H1 (cell line): Measurements from ENCODE around the gene CA10. TPM values are rescaled to one million over a fixed set of nuclear protein-coding genes. Genes with fewer than 3 reads are reported as not detected.

ENCODE experiments used
- CTCF ChIA-PET: fragments of 300-600 bp; sonication (Branson Sonifier 250); formaldehyde crosslinking; loops from one replicate; lab custom pipeline; 2021; ENCODE audit not compliant: partially characterized antibody; lab: Charles Lee
- POLR2A ChIA-PET: fragments of 300-600 bp; sonication (Branson Sonifier 250); formaldehyde crosslinking; loops from one replicate; lab custom pipeline; 2021; ENCODE audit warnings: inconsistent platforms; ENCODE audit not compliant: partially characterized antibody; lab: Charles Lee
- DNase-seq, 2 experiments: peaks; one replicate each; pipeline versions ENCODE4 v3.0.0 to v3.0.0-alpha.2; 2010 to 2022; ENCODE audit warnings: low spot score in 2 of 2, low read depth in 1 of 2, mixed read lengths in 1 of 2
- FAIRE-seq: peaks from 2 replicates; lab custom pipeline; 2011; peaks lifted over from hg19 to GRCh38; lab: Jason Lieb, UNC
- H2AFZ ChIP-seq: 2 replicates; pipeline ENCODE4 v1.8.1; 2012; ENCODE audit warnings: low read length, inconsistent platforms
- H2AK5ac ChIP-seq: 2 replicates; pipeline ENCODE4 v1.6.1; 2013; ENCODE audit warnings: low read depth, low read length
- H2BK120ac ChIP-seq: replicated peaks from 2 replicates; pipeline ENCODE3; 2013; ENCODE audit warnings: low read depth, low read length, inconsistent platforms
- H2BK12ac ChIP-seq: 2 replicates; pipeline ENCODE4 v1.6.1; 2013; ENCODE audit warnings: low read depth, low read length
- H2BK15ac ChIP-seq: 2 replicates; pipeline ENCODE4 v1.6.1; 2013; ENCODE audit warnings: low read length
- H2BK20ac ChIP-seq: 2 replicates; pipeline ENCODE4 v1.6.1; 2013; ENCODE audit warnings: low read length
- H2BK5ac ChIP-seq: 2 replicates; pipeline ENCODE4 v1.6.1; 2013; ENCODE audit warnings: low read depth, low read length
- H3K14ac ChIP-seq: 2 replicates; pipeline ENCODE4 v1.6.1; 2013; ENCODE audit warnings: inconsistent platforms; ENCODE audit not compliant: insufficient read length
- H3K18ac ChIP-seq: 2 replicates; pipeline ENCODE4 v1.6.1; 2013; ENCODE audit warnings: low read length; ENCODE audit errors: extremely low read depth
- H3K23ac ChIP-seq: 2 replicates; pipeline ENCODE4 v1.6.1; 2013; ENCODE audit warnings: inconsistent platforms; ENCODE audit not compliant: insufficient read length
- H3K23me2 ChIP-seq: 2 replicates; pipeline ENCODE4 v1.6.1; 2013; ENCODE audit warnings: low read depth, low read length
- H3K27ac ChIP-seq: 2 replicates; pipeline ENCODE4 v1.6.1; 2011; ENCODE audit warnings: low read depth, low read length, inconsistent platforms
- H3K27me3 ChIP-seq, 4 experiments: replicated peaks in 1 of 4; 1 replicate in 1 of 4; 2 replicates in 3 of 4; pipeline versions ENCODE4 v1.6.1 to v1.8.1; 2011 to 2013; ENCODE audit warnings: low read length in 3 of 4, mild to moderate bottlenecking in 3 of 4, inconsistent platforms in 2 of 4, mixed read lengths in 2 of 4, moderate library complexity in 1 of 4; ENCODE audit not compliant: control insufficient read depth in 3 of 4, insufficient read depth in 3 of 4; ENCODE audit errors: extremely low read depth in 1 of 4
- H3K36me3 ChIP-seq, 4 experiments: 2 replicates each; pipeline versions ENCODE4 v1.6.1 to v1.8.1; 2011 to 2013; ENCODE audit warnings: mild to moderate bottlenecking in 4 of 4, low read length in 3 of 4, moderate library complexity in 2 of 4, control low read depth in 1 of 4, inconsistent platforms in 1 of 4; ENCODE audit not compliant: insufficient read depth in 4 of 4, control insufficient read depth in 2 of 4
- H3K4ac ChIP-seq: replicated peaks from 2 replicates; pipeline ENCODE3; 2013; ENCODE audit warnings: low read length, low read depth, mixed read lengths, inconsistent platforms; ENCODE audit not compliant: insufficient read length
- H3K4me1 ChIP-seq, 4 experiments: replicated peaks in 1 of 4; 1 replicate in 1 of 4; 2 replicates in 3 of 4; pipeline versions ENCODE4 v1.6.1 to v1.8.1; 2011 to 2013; ENCODE audit warnings: low read length in 3 of 4, inconsistent platforms in 2 of 4, mixed read lengths in 1 of 4; ENCODE audit not compliant: insufficient read depth in 4 of 4, control insufficient read depth in 3 of 4
- H3K4me2 ChIP-seq, 2 experiments: 2 replicates each; pipeline versions ENCODE4 v1.6.1 to v1.8.1; 2011 to 2013; ENCODE audit warnings: low read depth in 2 of 2, low read length in 2 of 2, control low read depth in 1 of 2, inconsistent platforms in 1 of 2, mild to moderate bottlenecking in 1 of 2; ENCODE audit not compliant: insufficient read depth in 1 of 2
- H3K4me3 ChIP-seq, 4 experiments: fragments of 200-600, 300-600 bp in 1 of 4; sonication (generic), shearing (Covaris generic), sonication (Bioruptor Twin) in 1 of 4; 2 replicates each; pipeline versions ENCODE4 v1.5.1 to v1.8.1; 2011 to 2016; ENCODE audit warnings: low read length in 4 of 4, low read depth in 3 of 4, control low read depth in 2 of 4, inconsistent platforms in 2 of 4, mild to moderate bottlenecking in 2 of 4, mixed read lengths in 1 of 4, moderate library complexity in 1 of 4; ENCODE audit not compliant: insufficient read depth in 2 of 4; ENCODE audit errors: extremely low read depth in 1 of 4
- H3K56ac ChIP-seq: replicated peaks from 2 replicates; pipeline ENCODE3; 2013; ENCODE audit warnings: low read depth, mild to moderate bottlenecking, mixed read lengths, low read length, inconsistent platforms; ENCODE audit not compliant: insufficient read length
- H3K79me1 ChIP-seq: 2 replicates; pipeline ENCODE4 v1.6.1; 2013; ENCODE audit warnings: low read depth, low read length, control low read depth
- H3K79me2 ChIP-seq, 2 experiments: 2 replicates each; pipeline versions ENCODE4 v1.6.1 to v1.8.1; 2012 to 2013; ENCODE audit warnings: low read length in 2 of 2, mild to moderate bottlenecking in 2 of 2, inconsistent platforms in 1 of 2; ENCODE audit not compliant: insufficient read depth in 2 of 2, control insufficient read depth in 1 of 2
- H3K9ac ChIP-seq, 4 experiments: replicated peaks in 1 of 4; 1 replicate in 1 of 4; 2 replicates in 3 of 4; pipeline versions ENCODE4 v1.6.1 to v1.8.1; 2011 to 2013; ENCODE audit warnings: low read depth in 3 of 4, low read length in 3 of 4, control low read depth in 2 of 4, mild to moderate bottlenecking in 2 of 4, moderate library complexity in 2 of 4, inconsistent platforms in 1 of 4; ENCODE audit errors: extremely low read depth in 1 of 4
- H3K9me3 ChIP-seq, 2 experiments: 2 replicates each; pipeline versions ENCODE4 v1.6.1 to v1.8.1; 2012 to 2013; ENCODE audit warnings: mild to moderate bottlenecking in 2 of 2, moderate library complexity in 2 of 2, control low read depth in 1 of 2, inconsistent platforms in 1 of 2, low read depth in 1 of 2, low read length in 1 of 2, mixed read lengths in 1 of 2; ENCODE audit not compliant: insufficient read depth in 2 of 2
- H4K20me1 ChIP-seq, 2 experiments: replicated peaks in 1 of 2; 2 replicates each; pipeline versions ENCODE3 to v1.8.1; 2011 to 2013; ENCODE audit warnings: inconsistent platforms in 2 of 2, low read length in 2 of 2, mild to moderate bottlenecking in 1 of 2; ENCODE audit not compliant: insufficient read depth in 2 of 2, control insufficient read depth in 1 of 2
- H4K5ac ChIP-seq: 2 replicates; pipeline ENCODE4 v1.6.1; 2013; ENCODE audit warnings: low read length, low read depth, mixed read lengths, inconsistent platforms; ENCODE audit not compliant: insufficient read length
- H4K8ac ChIP-seq: 2 replicates; pipeline ENCODE4 v1.8.0; 2013; ENCODE audit warnings: mild to moderate bottlenecking, moderate library complexity, low read length, inconsistent platforms; ENCODE audit not compliant: insufficient read depth; ENCODE audit errors: extremely low read depth
- H4K91ac ChIP-seq: replicated peaks from 2 replicates; pipeline ENCODE3; 2013; ENCODE audit warnings: low read length, mixed read lengths, inconsistent platforms; ENCODE audit not compliant: insufficient read length
- ASH2L ChIP-seq: fragments of 200-600, 300-600 bp; sonication (generic); IDR thresholded peaks from one replicate; pipeline ENCODE4 v1.7.1; 2017; ENCODE audit warnings: low read length
- EP300 ChIP-seq, 2 experiments: IDR thresholded peaks; 1 replicate in 1 of 2; 2 replicates in 1 of 2; pipeline ENCODE4 v1.6.1; 2011 to 2012; ENCODE audit warnings: low read depth in 2 of 2, low read length in 2 of 2, mild to moderate bottlenecking in 2 of 2, borderline replicate concordance in 1 of 2, inconsistent platforms in 1 of 2, moderate library complexity in 1 of 2
- JUN ChIP-seq: IDR thresholded peaks from 2 replicates; pipeline ENCODE4 v1.6.1; 2011; ENCODE audit warnings: low read depth, mild to moderate bottlenecking, improper control_type of control experiment, low read length
- TEAD4 ChIP-seq: IDR thresholded peaks from 2 replicates; pipeline ENCODE4 v1.6.1; 2012; ENCODE audit warnings: low read depth, low read length, inconsistent platforms, mixed read lengths
- WGBS, 2 experiments: shearing (Covaris generic) in 1 of 2; methylation state at CpG; one replicate each; pipeline versions ENCODE4 v1.1.6 to v1.1.7; 2013 to 2015; ENCODE audit warnings: low lambda C conversion rate in 2 of 2, mixed read lengths in 2 of 2, inconsistent platforms in 1 of 2, low coverage in 1 of 2, missing lambda C conversion rate in 1 of 2; ENCODE audit not compliant: insufficient replicate concordance in 2 of 2, insufficient coverage in 1 of 2, insufficient read length in 1 of 2; ENCODE audit errors: extremely low coverage in 1 of 2, missing lambda C conversion rate in 1 of 2; 5-methylcytosine and 5-hydroxymethylcytosine counted together
- polyA plus RNA-seq, 7 experiments: library from polyadenylated mRNA; depleted of rRNA in 3 of 7; stranded (reverse) in 5 of 7; unstranded in 2 of 7; fragments of >200 nt in 5 of 7; fragments of 200-250 nt in 2 of 7; gene quantifications; 1 replicate in 5 of 7; 2 replicates in 1 of 7; 4 replicates in 1 of 7; pipeline versions ENCODE4 v1.2.1 to v1.2.3, GENCODE V29; 2011 to 2013; ENCODE audit warnings: missing spikeins in 2 of 7, mixed read lengths in 2 of 7
- total RNA-seq: library from RNA; stranded (reverse); fragmentation: NEBNext Ultra II Directional; extraction: Animal tissue kit (Norgen Biotek cat#: 25700); gene quantifications from 2 replicates; pipeline ENCODE4 v1.2.1, GENCODE V29; 2021
- TF ChIP-seq, protein P1 (sequence below): IDR thresholded peaks from 2 replicates; pipeline ENCODE4 v1.6.1; 2012; ENCODE audit warnings: inconsistent platforms

CA10 gene
- total and polyA plus RNA-seq, 2 of the 8 experiments (the other 6 are each of a cell fraction or from before 2014, with no cell fraction given): 0.60 to 0.63 TPM

- Histone ChIP-seq H3K23ac (no peak overlapping the region), H2BK15ac (no peak overlapping the region), H3K4me2 (no peak overlapping the region), H3K27me3 (no peaks in the 10 kb centered on the region), H3K79me2 (no peaks in the 10 kb centered on the region), H3K4me3 (no peak overlapping the region)
- no peak for FAIRE-seq
- TF ChIP-seq ASH2L: no peak
- TF ChIP-seq JUN: no peak
- TF ChIP-seq, protein P1, sequence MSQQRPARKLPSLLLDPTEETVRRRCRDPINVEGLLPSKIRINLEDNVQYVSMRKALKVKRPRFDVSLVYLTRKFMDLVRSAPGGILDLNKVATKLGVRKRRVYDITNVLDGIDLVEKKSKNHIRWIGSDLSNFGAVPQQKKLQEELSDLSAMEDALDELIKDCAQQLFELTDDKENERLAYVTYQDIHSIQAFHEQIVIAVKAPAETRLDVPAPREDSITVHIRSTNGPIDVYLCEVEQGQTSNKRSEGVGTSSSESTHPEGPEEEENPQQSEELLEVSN: no peak
- peak; percentile 91 for TF ChIP-seq TEAD4
- TF ChIP-seq EP300 (IDR thresholded peaks at IDR 0.05; ENCODE audit: borderline replicate concordance in 1 of 2, low read depth in 2 of 2, low read length in 2 of 2): no peak
- TF ChIP-seq, all 59 proteins: peak for 1
- no peaks in the 10 kb centered on the region for H3K79me1 ChIP-seq
- no peak overlapping the region for H4K5ac ChIP-seq
- H3K36me3 ChIP-seq: no peaks in the 10 kb centered on the region
- H3K4me1 ChIP-seq: no peaks in the 10 kb centered on the region
- ChIA-PET CTCF (interaction anchor here (0.7 to 1.5 kb wide), 2 partner anchors 19 to 70 kb away, joined by 3 read pairs; no protein-coding TSS in a partner anchor), POLR2A (interaction anchor here (0.7 kb wide), 1 partner anchor 12 kb away, joined by 3 read pairs; no protein-coding TSS in a partner anchor)
- no peak overlapping the region for H4K91ac ChIP-seq
- no peaks in the 10 kb centered on the region for H3K23me2 ChIP-seq
- no peak overlapping the region for H3K14ac ChIP-seq
- H2AK5ac ChIP-seq: no peak overlapping the region
- no peak overlapping the region for H2BK5ac ChIP-seq
- H2BK12ac ChIP-seq: no peak overlapping the region
- no peak overlapping the region for H3K56ac ChIP-seq
- H4K20me1 ChIP-seq: no peaks in the 10 kb centered on the region
- DNase-seq: no peak
- H3K27ac ChIP-seq: no peak overlapping the region
- H3K4ac ChIP-seq: no peak overlapping the region
- no peak overlapping the region for H3K18ac ChIP-seq
- no peak overlapping the region for H4K8ac ChIP-seq
- 81% methylated on average over 4 of the region's 4 CpGs; no CpG with 5 or more reads in 1 of the 2 experiments for WGBS, 2 experiments
- no peak overlapping the region for H2BK120ac ChIP-seq
- no peak overlapping the region for H2BK20ac ChIP-seq
- H3K9ac ChIP-seq: no peak overlapping the region
- H2AFZ ChIP-seq: 0 out of 2 replicates have a peak overlapping the region, but pooled peaks have one; percentile 6
- no peaks in the 10 kb centered on the region for H3K9me3 ChIP-seq
These were observed 355.4 kb downstream of the CA10 start for GRCh38 chr17:51803161-51803560.
